GM12891 (cell line): Measurements from ENCODE around the gene UBE2J2.

Experiments
- POLR2A ChIP-seq: IDR thresholded peaks from 2 replicates; pipeline ENCODE4 v1.6.1; 2011; ENCODE audit warnings: low read depth, low read length, control low read depth
- POLR2AphosphoS5 ChIP-seq: IDR thresholded peaks from 2 replicates; pipeline ENCODE4 v1.6.1; 2011; ENCODE audit warnings: low read depth, low read length, control low read depth

GRCh38 chr1:1290238-1290731 lies 16.6 kb upstream of the UBE2J2 start:
- TF ChIP-seq POLR2A, result no peak
- no peak for TF ChIP-seq POLR2AphosphoS5
